ENCODE measurements around the gene FRMD4B.
A peak's percentile ranks its signal among the peaks of the same experiment; 100 is the strongest.

The FRMD4B gene

DNA sequence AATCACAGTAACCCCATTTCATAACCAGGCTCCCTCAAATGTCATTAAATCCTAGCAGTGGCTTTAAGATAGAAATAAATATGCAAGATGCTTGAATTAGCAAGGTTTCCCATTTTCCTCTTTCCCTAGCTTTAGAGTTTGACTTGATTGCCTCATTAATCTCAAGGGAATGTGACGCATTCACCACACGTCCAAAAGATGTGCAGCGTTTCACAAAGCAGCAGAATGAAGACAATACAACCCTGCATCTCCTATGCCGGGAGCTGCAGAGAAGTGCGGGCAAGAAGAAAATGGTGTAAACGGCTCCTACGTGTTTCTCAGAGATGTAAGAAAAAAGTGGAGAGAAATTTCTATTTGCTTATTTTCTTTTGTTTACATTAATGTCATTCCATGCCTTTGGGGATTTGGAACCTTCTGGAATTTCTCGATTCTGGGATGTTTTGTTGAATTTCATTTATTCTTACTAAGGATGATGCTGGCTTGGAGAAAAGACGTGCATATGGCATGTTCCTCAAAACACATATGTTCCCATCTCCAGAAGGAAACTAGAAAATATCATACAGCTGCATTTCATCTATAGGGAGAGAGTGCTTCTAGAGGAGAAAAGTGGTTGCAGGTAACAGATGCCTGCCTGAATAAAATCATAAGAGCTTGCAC, 27.8 kb upstream of the FRMD4B start:
- TF ChIP-seq GATA1 (IDR thresholded peaks at IDR 0.05; ENCODE audit: low read depth, low read length) = no peak
- TF ChIP-seq POLR2A (IDR thresholded peaks at IDR 0.05; ENCODE audit: low read length) = no peak
- no peak for DNase-seq

DNA sequence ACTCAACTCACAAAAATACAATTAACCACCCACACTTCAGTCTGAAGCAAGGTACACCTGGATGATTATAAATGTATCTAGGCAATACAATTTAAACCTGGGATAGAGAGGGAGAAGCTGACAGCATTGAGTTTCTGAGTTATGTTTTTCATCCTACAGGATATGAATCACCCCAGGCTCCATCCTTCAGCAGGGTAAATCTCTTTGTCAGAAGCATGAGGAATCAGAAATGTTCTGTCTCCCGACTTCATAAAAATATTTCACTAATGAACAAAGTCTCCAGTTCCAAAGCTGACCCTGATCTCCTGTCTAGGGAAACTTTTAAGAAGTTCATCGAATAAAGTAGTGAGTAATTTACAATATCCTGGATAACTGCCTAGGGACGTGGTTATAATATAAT, 25.5 kb upstream of the FRMD4B start:
- DNase-seq = no peak

DNA sequence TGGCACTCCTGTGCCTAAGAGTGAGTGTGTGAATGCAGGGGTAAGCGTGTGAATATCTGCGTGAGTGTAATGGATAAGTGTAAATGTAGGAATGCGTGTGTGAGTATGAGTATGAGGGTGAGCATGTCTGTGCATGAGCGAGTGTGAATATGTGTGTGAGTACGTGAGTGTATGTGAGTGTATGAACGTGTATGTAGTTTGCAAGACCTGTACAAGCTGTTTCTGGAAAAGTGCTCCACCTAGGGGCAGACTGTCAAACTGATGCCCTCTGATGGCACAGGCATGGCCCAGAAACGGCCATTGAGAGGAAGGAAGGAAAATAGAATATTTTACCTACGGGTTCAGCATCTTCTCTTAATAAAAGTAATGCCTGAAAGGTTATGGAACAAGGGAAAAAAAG, 24.4 kb upstream of the FRMD4B start:
- TF ChIP-seq POLR2A (IDR thresholded peaks at IDR 0.05; ENCODE audit: low read length) (no peak), GATA1 (IDR thresholded peaks at IDR 0.05; ENCODE audit: low read depth, low read length) (no peak)
- peak; percentile 47 to 66 for DNase-seq

More for the DNA sequence above, 25.5 kb upstream of the FRMD4B start:
- TF ChIP-seq POLR2A (IDR thresholded peaks at IDR 0.05; ENCODE audit: low read length) (no peak), GATA1 (IDR thresholded peaks at IDR 0.05; ENCODE audit: low read depth, low read length) (no peak)

DNA sequence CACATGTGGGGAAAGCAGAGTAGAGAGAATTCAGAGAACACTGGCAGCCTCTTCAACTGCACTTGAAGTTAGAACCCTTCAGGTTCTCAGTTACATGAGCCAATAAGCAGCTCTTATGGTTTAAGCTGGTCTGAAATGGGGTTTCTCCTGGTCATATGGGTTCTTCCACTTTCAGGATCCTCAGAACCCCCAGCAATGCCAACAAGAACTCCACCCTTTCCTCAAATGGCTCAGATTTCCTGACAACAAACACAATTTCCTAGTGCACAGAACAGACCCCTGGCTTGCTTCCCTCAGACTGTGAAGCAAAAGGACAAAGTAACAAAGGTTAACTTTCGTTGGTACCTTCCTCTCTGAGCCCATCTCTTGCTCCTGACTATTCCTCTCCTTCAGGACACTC, 23.9 kb upstream of the FRMD4B start:
- TF ChIP-seq POLR2A (IDR thresholded peaks at IDR 0.05; ENCODE audit: low read length) = no peak
- TF ChIP-seq GATA1 (IDR thresholded peaks at IDR 0.05; ENCODE audit: low read depth, low read length) = no peak

DNA sequence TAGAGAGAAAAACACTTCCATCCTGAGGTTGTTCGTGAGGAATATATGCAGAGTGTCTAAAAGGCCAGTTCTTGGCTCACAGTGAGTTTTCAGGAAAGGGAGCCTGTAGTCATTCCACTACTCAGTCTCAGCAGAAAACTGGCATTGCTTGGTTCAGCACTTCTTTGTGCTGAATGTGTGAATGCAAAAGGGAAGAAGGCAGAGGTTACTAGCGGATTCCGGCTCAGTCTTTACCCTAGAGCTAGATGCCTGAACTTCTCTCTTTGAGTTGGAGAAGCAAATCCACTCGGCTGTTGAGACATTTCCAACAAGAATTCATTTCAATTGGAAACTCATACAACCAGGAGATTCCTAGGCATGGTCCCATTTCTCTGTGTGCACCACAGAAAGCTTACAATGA, 23.1 kb upstream of the FRMD4B start:
- TF ChIP-seq GATA1 (IDR thresholded peaks at IDR 0.05; ENCODE audit: low read depth, low read length) (no peak), POLR2A (IDR thresholded peaks at IDR 0.05; ENCODE audit: low read length) (no peak)
- DNase-seq = no peak

More for the DNA sequence above, 23.9 kb upstream of the FRMD4B start:
- DNase-seq = no peak

DNA sequence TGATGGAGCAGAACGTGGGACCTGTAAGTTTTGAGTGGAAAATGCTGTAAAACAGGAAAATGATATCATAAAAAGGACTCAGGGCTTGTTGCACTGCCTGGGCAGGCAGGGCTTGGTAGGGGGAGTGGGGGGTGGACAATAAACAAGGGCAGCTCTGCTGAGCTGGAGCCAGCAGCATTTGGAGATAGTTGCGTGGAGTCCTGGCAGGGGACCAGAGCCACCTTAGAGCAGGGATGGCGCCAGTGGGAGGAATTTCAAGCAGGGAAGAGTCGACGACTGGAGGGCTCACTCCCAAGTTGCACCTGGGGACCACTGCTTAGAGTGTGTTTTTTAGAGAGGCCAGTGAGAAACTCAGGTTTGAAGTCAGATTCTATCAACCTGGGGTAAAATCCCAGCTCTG, 22.7 kb upstream of the FRMD4B start:
- DNase-seq = no peak
- TF ChIP-seq POLR2A (IDR thresholded peaks at IDR 0.05; ENCODE audit: low read length) (no peak), GATA1 (IDR thresholded peaks at IDR 0.05; ENCODE audit: low read depth, low read length) (no peak)

DNA sequence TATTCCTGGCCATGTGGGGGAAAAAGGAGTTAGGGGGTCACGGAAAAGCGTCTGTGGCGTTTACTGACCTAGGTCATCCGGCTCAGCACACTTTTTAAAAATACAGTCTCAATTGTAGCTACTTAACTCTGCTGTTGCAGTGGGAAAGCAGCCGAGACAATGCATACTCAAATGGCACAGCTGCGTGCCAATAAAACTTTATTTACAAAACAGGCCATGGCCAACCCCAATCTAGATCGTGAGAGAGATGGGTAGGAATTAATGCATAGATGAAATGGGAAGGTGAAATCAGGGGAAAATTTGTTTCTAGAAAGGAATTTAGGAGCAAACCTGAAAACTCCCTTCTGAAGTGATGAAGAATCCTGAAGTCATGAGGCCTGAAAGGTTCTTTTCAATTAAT, 22.0 kb upstream of the FRMD4B start:
- TF ChIP-seq POLR2A (IDR thresholded peaks at IDR 0.05; ENCODE audit: low read length) (no peak), GATA1 (IDR thresholded peaks at IDR 0.05; ENCODE audit: low read depth, low read length) (no peak)
- no peak for DNase-seq

DNA sequence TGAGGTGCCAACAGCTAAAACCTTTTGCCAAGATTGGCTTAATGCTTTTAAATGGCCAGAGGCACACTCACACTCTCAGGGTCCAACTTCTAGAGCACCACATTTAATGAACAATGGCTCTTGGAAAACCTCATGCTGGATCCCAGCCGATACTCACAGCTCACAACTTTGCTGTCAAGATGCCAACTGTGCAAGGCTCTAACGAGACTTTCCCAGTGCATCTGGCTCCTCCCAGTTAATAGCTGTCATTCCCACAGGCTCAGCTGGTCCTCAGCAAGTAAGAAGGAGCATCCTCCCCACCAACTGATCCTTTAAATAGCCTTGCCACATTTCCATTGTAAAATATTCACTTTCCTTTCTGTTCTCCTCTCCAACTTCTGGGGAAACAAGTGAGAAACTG, 20.3 kb upstream of the FRMD4B start:
- DNase-seq = no peak
- TF ChIP-seq GATA1 (IDR thresholded peaks at IDR 0.05; ENCODE audit: low read depth, low read length) (no peak), POLR2A (IDR thresholded peaks at IDR 0.05; ENCODE audit: low read length) (no peak)

DNA sequence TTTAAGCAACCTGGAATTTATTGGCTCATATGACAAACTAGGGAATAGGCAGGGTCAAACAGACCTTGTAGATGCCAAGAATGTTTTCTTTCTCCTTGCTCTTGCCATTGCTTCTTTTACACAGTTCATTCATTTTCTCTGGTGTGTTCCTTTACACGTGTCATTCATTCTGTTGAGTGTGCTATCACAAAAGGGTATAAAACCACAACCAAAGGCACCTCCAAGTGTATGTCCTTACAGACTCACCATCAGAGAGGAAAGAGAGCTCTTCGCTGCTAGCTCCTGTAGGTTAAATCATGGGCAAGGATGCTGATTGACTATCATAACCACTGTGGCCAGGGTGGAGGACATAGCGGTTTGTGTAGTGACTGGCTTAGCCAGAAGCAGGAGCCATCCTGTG, 19.2 kb upstream of the FRMD4B start:
- no peak for TF ChIP-seq POLR2A (IDR thresholded peaks at IDR 0.05; ENCODE audit: low read length)
- no peak for TF ChIP-seq GATA1 (IDR thresholded peaks at IDR 0.05; ENCODE audit: low read depth, low read length)

DNA sequence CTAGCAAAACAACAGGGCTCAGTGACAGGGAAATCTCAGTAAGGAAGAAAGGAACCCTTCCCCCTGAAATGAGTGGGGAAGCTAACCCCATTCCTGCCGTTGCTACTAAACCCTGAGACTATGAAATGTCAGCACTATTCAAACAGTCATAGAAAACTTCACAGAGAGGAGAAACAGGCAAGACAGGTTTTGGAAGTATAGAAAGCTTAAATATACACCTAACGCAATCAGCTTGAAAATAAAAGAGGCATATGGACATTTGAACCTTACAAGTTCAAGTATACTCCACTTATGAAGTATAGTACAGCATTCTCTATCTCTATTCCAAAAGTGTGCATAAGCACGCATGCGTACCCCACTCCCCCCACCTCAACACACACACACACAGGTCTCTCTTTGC, 17.6 kb upstream of the FRMD4B start:
- no peak for DNase-seq
- TF ChIP-seq POLR2A (IDR thresholded peaks at IDR 0.05; ENCODE audit: low read length) (no peak), GATA1 (IDR thresholded peaks at IDR 0.05; ENCODE audit: low read depth, low read length) (no peak)

More for the DNA sequence above, 19.2 kb upstream of the FRMD4B start:
- no peak for DNase-seq

DNA sequence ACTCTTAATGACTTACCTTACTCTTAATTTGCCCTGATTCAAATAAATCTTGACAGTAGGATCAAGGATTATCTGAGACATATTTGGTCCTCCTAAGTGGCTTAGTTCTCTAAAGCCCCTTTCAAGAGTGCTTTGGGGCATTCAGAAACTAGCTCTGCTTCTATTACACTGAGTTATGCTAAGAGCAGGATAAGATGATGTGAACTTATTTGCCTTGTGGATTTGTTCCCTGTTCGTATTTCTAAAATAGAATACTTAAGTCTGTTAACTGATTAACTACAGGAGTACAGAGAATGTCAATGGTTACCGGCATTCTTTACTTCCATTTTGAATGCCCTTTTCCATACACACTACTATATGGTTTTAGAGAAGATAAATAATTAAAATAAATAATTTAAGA, 14.8 kb upstream of the FRMD4B start:
- TF ChIP-seq GATA1 (IDR thresholded peaks at IDR 0.05; ENCODE audit: low read depth, low read length) = no peak
- DNase-seq = no peak

DNA sequence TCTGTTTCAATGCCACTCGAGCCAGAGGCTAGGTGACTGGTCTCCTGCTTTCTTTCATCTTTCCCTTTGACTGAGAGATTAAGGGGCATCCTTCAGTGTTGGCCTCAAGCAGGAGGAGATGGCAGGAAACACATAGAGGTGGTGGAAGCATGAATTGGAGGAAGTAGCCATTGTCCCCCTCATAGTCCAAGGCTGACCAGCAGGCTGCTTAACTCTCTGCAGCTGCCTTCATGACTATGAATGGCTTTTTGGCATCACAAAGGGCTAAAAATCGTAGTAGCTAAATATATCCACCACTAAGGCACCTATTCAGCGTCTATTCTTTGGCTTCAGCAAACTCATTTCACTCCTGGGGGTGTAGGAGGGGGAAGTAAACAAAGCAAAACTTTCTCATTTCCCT, 7.0 kb upstream of the FRMD4B start:
- TF ChIP-seq GATA1 (IDR thresholded peaks at IDR 0.05; ENCODE audit: low read depth, low read length) (no peak), POLR2A (IDR thresholded peaks at IDR 0.05; ENCODE audit: low read length) (no peak)
- no peak for DNase-seq

DNA sequence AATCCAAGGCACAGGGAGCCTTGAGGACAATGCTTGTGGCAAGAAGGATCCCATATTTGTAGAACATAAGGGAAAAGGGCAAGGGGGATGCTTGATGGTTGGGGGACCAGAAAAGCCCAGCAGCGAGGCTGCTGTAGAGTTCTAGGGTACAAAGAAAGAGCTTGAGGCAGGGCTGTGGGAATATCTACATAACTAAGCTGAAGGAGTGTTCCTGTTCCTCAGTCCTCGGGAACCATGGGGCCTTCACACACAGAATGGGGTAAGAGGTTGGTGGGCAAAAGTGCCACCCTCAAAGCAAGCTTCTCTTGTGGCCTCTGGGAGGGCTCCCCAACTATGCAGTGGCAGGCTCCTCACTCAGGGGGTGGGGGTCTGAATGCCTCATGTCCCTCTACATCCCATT, 6.5 kb upstream of the FRMD4B start:
- TF ChIP-seq POLR2A (IDR thresholded peaks at IDR 0.05; ENCODE audit: low read length) = no peak
- TF ChIP-seq GATA1 (IDR thresholded peaks at IDR 0.05; ENCODE audit: low read depth, low read length) = no peak
- no peak for DNase-seq

DNA sequence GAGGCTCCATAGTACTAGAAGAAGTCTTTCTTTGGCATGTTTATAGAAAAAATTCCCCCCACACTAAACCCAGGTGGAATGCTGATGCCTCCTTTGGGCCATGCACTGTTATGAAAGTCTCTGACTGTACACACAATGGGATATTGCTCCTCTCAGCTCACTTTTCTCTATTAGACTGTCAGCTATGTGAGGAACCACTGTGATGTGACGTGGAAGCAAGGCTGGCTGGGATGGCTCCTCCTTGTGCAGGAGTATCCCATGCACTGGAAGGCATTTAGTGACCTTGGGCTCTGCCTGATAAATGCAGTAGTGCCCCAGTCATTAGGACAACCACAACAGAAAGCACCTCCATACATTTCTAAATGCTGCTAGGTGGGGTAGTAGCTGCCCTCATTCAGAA, 5.7 kb upstream of the FRMD4B start:
- no peak for DNase-seq
- TF ChIP-seq GATA1 (IDR thresholded peaks at IDR 0.05; ENCODE audit: low read depth, low read length) (no peak), POLR2A (IDR thresholded peaks at IDR 0.05; ENCODE audit: low read length) (no peak)

DNA sequence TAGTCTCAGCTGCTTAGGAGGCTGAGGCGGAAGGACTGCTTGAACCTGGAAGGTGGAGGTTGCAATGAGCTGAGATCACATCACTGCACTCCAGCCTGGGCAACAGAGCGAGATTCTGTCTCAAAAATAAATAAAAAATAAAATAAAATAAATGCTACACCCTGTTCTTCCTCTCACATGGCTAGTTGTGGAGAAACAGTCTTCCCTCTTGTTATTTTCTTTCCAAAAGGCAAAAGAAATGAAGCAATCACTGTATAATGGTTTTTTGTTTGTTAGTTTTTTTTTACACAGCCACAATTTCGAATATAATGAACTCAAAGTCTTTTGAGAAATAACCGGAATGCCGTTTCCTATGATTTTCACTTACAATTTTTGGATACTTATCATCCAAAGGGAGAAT, 4.9 kb upstream of the FRMD4B start:
- no peak for DNase-seq
- no peak for TF ChIP-seq POLR2A (IDR thresholded peaks at IDR 0.05; ENCODE audit: low read length)
- TF ChIP-seq GATA1 (IDR thresholded peaks at IDR 0.05; ENCODE audit: low read depth, low read length) = no peak

Data from erythroblast (primary cell).